GM21447 (cell line): ENCODE measurements around the gene FKRP.

Experiments
- ATAC-seq: cut with Tn5 transposase; IDR thresholded peaks from one replicate; pipeline ENCODE4 v1.9.1; 2021; ENCODE audit not compliant: unreplicated experiment

The FKRP gene

DNA sequence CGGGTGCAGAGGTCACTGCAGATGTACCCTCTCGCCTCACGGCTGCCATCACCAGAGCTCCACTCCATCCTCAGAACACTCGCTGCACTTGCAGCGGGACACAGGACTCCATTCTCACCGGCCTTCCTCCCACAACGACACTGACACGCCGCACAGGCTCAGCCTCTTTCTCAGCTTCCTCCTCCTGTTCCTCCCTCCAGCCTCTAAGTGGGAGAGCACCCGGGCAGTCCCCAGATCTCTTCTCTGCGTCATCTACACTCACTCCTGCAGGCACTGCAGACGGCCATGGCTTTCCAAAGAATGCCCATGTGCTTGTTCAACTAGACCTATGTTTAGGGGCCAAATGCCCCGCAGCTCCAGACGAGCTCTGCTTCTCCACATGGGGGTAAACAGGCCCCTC, 14.3 kb upstream of the FKRP start:
- ATAC-seq, result no peak

- ATAC-seq, result no peak
Measured at GRCh38 chr19:46732172-46732938, 13.5 kb upstream of the FKRP start.

- no peak for ATAC-seq
Measured at GRCh38 chr19:46732966-46733689, 12.7 kb upstream of the FKRP start.

- no peak for ATAC-seq
Measured at GRCh38 chr19:46733690-46734292, 12.1 kb upstream of the FKRP start.

DNA sequence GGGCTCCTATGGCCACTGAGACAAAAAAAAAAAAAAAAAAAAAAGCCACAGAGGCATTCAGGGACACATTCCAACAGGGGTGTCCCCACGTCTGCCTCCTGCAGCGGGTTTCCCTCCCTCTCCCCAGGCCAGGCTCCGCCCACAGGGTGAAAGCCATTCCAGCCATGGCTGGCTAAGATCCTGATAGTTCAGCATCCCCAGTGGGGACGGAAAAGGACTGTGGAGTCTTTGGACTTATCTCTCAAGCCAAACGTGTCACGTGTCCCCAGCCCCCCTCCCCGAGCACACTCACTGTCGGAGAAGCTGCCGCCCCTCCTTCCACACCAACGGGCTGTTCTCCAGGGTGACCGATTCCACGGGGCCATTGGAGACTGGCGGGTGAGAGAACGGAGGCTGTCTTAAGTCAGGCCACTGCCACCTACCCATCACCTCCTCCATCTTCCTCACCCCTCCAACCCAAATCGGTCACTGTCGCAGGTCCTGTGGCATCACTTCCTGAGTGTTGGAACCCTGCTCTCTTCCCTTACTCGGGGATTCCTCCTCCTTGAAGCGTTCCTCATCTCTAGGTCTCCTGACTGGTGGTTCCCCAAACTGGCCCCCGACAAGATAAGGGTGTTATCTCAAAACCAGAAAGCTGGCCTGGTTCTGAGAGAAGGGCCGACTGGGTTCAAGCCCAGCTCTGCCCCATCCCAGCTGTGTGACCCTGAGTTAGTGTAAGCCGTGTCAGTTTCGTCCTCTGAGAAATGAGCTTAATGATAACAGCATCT, 9.1 kb upstream of the FKRP start:
- ATAC-seq, result no peak

- no peak for ATAC-seq
Measured at GRCh38 chr19:46737298-46737654, 8.6 kb upstream of the FKRP start.

GRCh38 chr19:46737761-46738171, 8.1 kb upstream of the FKRP start:
- ATAC-seq, result no peak

GRCh38 chr19:46739290-46739771, 6.5 kb upstream of the FKRP start:
- ATAC-seq, result no peak

- no peak for ATAC-seq
Measured at GRCh38 chr19:46741447-46741846, 4.4 kb upstream of the FKRP start.

- no peak for ATAC-seq
Measured at GRCh38 chr19:46742926-46743480, 2.9 kb upstream of the FKRP start.

DNA sequence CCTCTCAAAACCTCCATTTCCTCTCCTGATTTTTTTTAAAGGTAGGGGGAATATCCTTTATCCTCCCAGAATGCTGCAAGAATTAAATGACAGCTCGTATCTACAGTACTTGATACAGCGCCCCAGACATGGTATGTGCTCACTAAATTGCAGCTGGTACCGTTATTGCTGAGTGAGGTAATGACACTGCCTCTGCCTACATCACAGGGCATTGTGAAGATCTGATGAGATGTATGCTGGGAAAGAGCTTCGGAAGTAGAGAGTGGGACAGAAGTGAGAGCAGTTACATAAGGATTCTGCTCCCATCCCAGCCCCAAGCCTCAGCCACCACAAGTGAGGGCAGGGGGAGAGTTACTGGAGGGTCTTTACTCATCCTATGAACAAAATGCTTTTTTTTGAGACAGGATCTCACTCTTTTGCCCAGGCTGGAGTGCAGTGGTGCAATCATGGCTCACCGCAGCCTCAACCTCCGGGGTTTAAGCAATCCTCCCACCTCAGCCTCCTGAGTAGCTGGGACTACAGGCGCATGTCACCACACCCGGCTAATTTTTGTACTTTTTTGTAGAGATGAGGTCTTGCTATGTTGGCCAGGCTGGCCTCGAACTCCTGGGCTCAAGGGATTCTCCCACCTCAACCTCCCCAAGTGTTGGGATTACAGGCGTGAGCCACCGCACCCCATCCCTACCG, 1.7 kb upstream of the FKRP start:
- no peak for ATAC-seq

- no peak for ATAC-seq
Measured at GRCh38 chr19:46745030-46745429, 827 bp upstream of the FKRP start.

GRCh38 chr19:46746281-46747057, 612 bp downstream of the FKRP start, which contains the start of gene STRN4:
Gene STRN4, minus strand, starts transcription at chr19:46746450. Its CDS starts 20 bp downstream, at chr19:46746430.
- no peak for ATAC-seq

- ATAC-seq, result no peak
Measured at GRCh38 chr19:46748325-46749109, 2.7 kb downstream of the FKRP start.

GRCh38 chr19:46753420-46754155, 7.7 kb downstream of the FKRP start:
- no peak for ATAC-seq

DNA sequence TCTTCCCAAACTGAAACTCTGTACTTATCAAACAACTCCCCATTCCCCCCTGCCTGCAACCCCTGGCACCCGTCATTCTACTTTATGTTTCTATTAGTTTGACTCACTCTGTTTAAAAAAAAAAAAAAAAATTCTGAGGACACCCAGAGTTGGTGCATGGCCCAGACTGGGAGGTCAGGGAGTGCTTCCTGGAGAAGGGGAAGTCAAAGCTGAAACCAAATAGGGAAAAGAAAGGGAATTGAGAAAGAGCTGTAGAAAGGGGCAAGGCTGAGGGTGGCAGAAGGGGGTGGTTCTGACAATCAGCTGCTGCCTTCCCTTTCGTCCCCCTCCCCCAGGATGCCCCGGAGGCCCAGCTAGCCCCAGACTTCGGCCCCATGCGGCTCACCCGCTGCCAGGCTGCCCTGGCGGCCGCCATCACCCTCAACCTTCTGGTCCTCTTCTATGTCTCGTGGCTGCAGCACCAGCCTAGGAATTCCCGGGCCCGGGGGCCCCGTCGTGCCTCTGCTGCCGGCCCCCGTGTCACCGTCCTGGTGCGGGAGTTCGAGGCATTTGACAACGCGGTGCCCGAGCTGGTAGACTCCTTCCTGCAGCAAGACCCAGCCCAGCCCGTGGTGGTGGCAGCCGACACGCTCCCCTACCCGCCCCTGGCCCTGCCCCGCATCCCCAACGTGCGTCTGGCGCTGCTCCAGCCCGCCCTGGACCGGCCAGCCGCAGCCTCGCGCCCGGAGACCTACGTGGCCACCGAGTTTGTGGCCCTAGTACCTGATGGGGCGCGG, 9.4 kb downstream of the FKRP start:
- no peak for ATAC-seq

- ATAC-seq, result no peak
Measured at GRCh38 chr19:46755853-46756543, 10.1 kb downstream of the FKRP start.
